GM23248 (cell line): ENCODE measurements around the gene SEMA4C.

ENCODE experiments used
- EZH2 ChIP-seq: fragments of 200-600 bp; sonication (generic); IDR thresholded peaks from 2 replicates; pipeline ENCODE4 v1.6.1; 2018; ENCODE audit warnings: antibody characterized with exemption, mild to moderate bottlenecking; ENCODE audit not compliant: insufficient read depth, poor library complexity, severe bottlenecking
- EZH2phosphoT487 ChIP-seq: fragments of 200-600 bp; sonication (generic); IDR thresholded peaks from 2 replicates; pipeline ENCODE4 v1.6.1; 2018; ENCODE audit warnings: antibody characterized with exemption, moderate library complexity, mild to moderate bottlenecking, low read depth; ENCODE audit not compliant: insufficient read depth

- TF ChIP-seq EZH2 (no peak), EZH2phosphoT487 (no peak)
Measured at GRCh38 chr2:96815326-96816126, 54.4 kb downstream of the SEMA4C start.
